Cardiac septum (tissue), 1 donor: Measurements from ENCODE around the gene ARHGEF37. TPM values are rescaled to one million over a fixed set of nuclear protein-coding genes. Genes with fewer than 3 reads are reported as not detected.
"Not testable (repeated sequence)": the region's sequence is repeated elsewhere in the genome, so short reads cannot be mapped to it uniquely, and the experiment has no call there.

Experiments
- DNase-seq: peaks from one replicate; pipeline ENCODE4 v3.0.0-alpha.2; 2020; ENCODE audit warnings: low spot score
- intact Hi-C: fragments of 100-400 bp; cut with DNase I; formaldehyde crosslinking; loops from one replicate; pipeline ENCODE4 v1.14.0; 2022
- total RNA-seq: library from RNA; stranded (reverse); fragmentation: NEBNext Ultra II Directional; extraction: Animal tissue kit (Norgen Biotek cat#: 25700); gene quantifications from one replicate; pipeline ENCODE4 v1.2.1, GENCODE V29; 2021
- donor health status: DM: no; HTN: no; CAD: no.

ARHGEF37 gene
- total RNA-seq, 1 donor from 2014 or later: 15.8 TPM

GRCh38 chr5:149561848-149562247, 19.4 kb upstream of the ARHGEF37 start:
- no peak for DNase-seq
- intact Hi-C loops: loop anchor here (5.0 kb wide), 1 partner anchor 180 kb away; no protein-coding TSS in a partner anchor

- no peak for DNase-seq
- intact Hi-C loops: loop anchor here (5.0 kb wide), 1 partner anchor 181 kb away; no protein-coding TSS in a partner anchor
These were observed 17.8 kb upstream of the ARHGEF37 start for GRCh38 chr5:149563466-149563865.

GRCh38 chr5:149564542-149565140, 16.7 kb upstream of the ARHGEF37 start:
- intact Hi-C loops: loop anchor here (2.0 to 5.0 kb wide), 4 partner anchors 53 to 248 kb away; no protein-coding TSS in a partner anchor
- DNase-seq: not testable (repeated sequence)

DNA sequence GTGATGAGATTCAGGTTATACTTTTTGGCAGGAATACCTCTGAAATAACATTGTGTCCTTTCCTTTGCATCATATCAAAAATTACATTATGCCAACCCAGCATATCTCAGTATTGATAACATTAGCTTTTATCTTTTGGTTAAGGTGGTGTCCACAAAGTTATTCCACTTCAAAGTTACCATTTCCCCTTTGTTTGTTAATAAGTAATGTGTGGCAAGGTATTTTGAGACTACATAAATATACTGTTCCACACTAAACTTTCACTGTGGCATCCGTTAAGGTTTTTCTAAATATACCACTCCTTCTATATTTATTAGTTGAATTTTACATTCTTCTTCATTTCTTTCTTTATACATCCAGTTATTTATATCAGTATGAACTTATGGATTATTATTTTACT, 14.1 kb upstream of the ARHGEF37 start:
- intact Hi-C loops: loop anchor here (5.0 kb wide), 2 partner anchors 50 to 200 kb away; no protein-coding TSS in a partner anchor
- DNase-seq: no peak

DNA sequence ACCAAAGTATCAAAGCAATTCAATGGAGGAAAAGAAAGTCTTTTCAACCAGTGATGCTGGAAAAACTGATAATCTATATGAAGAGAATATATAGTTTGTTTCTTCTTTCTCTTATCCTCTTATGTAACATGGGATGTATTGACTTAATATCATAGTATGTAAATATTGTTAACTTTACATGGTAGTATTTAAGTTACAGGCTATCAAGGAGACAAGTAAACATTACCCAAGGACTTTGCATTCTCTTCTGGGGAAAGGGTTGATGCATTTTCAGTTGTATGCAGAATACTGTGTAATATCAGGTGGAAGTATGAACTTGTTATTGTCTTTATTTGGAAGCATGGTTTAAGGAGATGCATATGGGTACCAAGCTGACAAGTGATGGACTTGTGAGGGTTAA, 9.1 kb upstream of the ARHGEF37 start:
- intact Hi-C loops: no loop called here
- DNase-seq: no peak

DNA sequence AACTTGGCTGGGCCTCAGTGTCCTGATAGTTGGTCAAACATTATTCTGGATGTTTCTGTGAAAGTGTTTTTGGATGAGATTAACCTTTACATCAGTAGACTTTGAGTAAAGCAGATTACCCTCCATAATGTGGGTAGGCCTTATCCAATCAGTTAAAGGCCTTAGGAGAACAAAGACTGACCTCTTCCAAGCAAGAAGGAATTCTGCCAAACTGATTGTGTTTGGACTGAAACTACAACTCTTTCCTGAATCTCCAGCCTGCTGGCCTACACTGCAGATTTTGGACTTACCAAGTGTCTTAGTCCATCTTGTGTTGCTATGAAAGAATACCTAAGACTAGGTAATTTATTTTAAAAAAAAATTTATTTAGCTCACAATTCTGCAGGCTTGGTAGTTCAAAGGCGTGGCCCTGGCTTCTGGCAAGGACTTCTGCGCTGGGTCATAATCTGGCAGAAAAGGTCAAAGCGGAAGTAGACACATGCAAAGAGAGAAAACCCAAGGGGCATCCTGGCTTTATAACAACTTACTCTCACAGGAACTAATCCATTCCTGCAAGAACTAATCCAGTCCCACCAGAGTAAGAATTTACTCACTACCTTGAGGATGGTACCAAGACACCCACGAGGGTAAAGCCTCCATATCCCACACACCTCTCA, 8.6 kb upstream of the ARHGEF37 start:
- DNase-seq: no peak
- intact Hi-C loops: no loop called here

DNA sequence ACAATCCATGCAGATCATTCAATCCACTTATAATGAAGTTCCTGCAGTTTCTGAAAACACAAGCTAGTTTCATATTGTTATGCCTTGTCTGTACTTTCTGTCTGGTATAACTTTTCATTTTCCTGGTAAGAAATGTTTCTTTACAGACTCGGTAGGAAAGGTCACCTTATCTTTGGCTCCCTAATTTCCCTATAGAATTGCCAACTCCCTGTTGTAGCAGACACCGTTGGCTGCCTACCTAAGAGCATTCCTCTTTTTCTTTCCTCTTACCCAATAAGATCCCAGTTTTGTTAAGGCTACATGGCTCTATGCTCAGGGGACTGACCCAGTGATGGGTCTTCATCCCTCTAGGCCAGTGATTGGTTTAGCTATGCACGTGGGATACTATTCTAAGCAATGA, 6.2 kb upstream of the ARHGEF37 start:
- intact Hi-C loops: no loop called here

GRCh38 chr5:149576021-149576420, 5.3 kb upstream of the ARHGEF37 start:
- intact Hi-C loops: no loop called here
- no peak for DNase-seq

More for the DNA sequence above, 6.2 kb upstream of the ARHGEF37 start:
- DNase-seq: no peak

DNA sequence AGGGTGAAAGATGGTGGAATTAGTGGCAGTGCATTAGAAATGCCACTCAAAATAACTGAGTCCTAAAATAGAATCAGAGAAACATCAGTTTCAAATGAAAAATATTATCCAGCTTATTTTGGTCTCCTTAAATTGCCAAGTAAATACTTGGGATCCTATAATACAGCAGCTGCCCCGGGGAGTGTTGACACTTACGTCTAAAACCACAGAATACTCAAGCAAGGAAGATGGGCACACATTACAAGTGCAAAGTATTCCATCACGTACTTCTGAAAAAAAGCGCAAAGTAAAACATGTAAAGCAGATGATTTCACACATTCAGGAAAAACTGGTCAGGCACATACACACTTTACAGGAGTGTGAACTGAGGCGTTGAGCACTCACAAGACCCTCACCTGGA, 2.4 kb upstream of the ARHGEF37 start:
- no peak for DNase-seq
- intact Hi-C loops: no loop called here

DNA sequence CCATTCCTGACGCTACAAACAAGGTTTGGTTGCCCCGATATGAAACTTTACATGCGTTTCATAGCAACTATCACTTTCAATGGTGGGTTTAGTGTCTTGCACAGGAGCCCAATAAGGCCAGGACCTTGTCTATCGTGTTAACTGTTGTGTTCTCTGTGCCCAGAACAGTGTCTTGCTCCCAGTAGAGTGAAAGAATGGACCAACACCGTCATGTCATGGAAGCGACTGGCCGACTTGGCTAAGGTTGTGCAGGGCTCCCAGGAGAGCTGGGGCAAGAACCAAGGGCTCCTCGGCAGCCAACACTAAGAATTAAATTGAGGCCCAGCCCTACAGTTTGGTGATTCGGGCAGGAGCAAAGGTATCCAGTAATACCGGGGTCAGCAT, 498 bp upstream of the ARHGEF37 start:
- no peak for DNase-seq
- intact Hi-C loops: loop anchor here (5.0 kb wide), 1 partner anchor 37 kb away; no protein-coding TSS in a partner anchor

DNA sequence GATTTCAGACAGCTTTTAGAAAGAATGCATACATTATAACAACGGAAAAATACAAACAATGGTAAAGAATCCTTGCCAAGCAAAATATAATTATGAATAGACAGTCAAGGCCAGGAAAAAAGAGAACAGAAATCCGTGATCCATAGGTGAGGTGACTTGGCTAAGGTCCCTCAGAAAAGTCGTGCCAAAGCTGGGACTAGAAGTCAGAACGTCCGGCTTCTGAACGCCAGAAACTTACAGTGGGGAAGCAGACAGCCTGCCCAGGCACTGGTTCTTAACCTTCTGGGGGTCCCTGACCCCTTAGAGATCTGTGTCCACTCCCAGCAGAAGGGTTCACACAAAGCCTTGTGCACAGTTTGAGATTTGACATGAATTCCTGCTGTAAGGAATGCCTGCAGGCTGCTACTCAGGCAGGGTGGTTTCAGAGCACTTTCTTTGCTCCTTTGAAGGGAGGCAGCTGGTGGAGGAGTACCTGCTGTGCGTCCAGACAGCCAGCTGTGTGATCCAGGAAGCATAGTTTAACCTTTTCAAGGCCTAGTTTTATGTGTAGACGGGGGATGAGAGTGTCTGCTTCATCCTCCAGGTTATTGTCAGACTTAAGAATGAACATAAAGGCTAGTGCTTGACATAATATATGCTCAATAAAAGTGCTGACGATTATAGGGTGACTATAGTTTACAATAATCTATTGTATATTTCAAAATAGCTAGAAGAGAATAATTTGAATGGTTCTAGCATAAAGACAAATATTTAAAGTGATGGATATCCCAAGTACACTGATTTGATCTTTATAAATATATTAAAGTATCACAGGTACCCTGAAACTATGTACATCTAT, 852 bp downstream of the ARHGEF37 start:
- DNase-seq: no peak
- intact Hi-C loops: loop anchor here (5.0 kb wide), 1 partner anchor 35 kb away; no protein-coding TSS in a partner anchor

DNA sequence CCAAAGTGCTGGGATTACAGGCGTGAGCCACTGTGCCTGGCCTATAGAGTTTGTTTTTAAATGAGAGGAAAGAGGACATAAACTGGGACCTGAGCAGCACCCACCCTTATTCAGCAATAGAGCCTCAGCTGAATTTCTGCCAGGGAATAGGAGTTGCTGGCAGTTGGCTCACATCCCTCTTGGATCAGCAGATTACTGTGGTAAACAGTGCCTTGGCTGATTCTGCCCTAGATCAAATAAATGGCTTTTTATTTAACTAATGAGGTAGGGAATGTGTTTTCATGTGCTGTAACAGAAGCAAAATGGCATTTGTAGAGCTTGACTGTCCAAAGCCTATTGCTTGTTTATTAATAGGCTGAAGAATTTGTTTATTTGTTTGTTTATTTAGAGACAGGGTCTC, 2.1 kb downstream of the ARHGEF37 start:
- intact Hi-C loops: loop anchor here (5.0 kb wide), 1 partner anchor 34 kb away; no protein-coding TSS in a partner anchor
- no peak for DNase-seq

GRCh38 chr5:149584121-149584520, 2.8 kb downstream of the ARHGEF37 start:
- no peak for DNase-seq
- intact Hi-C loops: loop anchor here (5.0 kb wide), 1 partner anchor 33 kb away; no protein-coding TSS in a partner anchor

- no peak for DNase-seq
- intact Hi-C loops: no loop called here
These were observed 4.6 kb downstream of the ARHGEF37 start for GRCh38 chr5:149585910-149586309.

DNA sequence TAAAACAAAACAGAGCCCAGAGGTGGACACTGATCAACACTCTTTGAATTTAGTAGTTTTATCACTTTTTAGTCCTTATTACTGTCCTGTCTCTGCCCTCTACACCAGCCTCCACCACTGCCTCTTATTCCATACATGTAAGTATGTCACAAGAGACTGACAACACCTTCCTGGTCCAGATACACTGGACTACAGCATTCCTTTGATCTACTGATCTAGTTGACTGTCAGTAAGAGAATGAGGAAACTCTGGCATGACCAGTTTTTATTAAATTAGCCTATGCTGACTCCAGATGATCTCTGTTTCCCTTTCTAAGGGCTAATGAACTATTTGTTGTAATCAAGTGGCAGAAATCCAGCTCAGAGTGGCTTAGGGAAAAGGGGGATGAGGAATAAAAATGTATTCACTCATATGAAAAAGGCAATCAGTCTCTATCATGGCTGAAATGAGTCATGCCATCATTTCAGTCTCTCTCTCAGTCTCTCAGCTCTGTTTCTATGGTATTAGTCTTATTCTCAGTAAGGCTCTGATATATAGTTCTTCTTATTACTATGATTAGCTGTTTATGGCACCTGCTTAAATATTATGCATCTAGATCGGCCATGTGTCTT, 5.5 kb downstream of the ARHGEF37 start:
- DNase-seq: no peak
- intact Hi-C loops: no loop called here

DNA sequence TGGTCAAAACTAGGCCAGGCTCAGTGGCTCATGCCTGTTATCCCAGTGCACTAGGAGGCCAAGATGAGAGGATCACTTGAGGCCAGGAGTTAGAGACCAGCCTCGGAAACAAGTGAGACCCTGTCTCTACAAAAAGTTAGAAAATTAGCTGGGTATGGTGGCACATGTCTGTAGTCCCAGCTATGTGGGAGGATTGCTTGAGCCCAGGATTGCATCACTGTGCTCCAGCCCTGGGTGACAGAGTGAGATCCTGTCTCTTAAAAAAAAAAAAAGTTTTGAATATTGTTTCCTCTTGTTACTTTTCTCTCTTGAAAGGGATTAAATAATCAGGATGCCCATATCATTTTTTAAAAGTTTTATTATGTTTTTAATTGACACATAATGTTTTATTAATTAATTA, 7.6 kb downstream of the ARHGEF37 start:
- intact Hi-C loops: no loop called here
- no peak for DNase-seq

DNA sequence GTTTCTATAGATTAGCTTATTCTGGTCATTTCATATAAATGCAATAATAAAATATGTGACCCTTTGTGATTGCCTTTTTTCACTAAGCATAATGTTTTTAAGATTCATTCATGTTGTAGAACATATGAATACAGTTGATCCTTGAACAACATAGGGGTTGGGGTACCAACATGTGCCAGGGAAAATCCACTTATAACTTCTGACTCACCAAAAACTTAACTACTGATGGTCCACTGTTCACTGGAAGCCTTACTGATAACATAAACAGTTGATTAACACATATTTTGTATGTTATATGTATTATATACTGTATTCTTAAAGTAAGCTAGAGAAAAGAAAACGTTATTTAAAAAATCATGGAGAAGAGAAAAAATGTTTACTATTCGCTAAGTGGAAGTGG, 12.1 kb downstream of the ARHGEF37 start:
- intact Hi-C loops: no loop called here
- no peak for DNase-seq

DNA sequence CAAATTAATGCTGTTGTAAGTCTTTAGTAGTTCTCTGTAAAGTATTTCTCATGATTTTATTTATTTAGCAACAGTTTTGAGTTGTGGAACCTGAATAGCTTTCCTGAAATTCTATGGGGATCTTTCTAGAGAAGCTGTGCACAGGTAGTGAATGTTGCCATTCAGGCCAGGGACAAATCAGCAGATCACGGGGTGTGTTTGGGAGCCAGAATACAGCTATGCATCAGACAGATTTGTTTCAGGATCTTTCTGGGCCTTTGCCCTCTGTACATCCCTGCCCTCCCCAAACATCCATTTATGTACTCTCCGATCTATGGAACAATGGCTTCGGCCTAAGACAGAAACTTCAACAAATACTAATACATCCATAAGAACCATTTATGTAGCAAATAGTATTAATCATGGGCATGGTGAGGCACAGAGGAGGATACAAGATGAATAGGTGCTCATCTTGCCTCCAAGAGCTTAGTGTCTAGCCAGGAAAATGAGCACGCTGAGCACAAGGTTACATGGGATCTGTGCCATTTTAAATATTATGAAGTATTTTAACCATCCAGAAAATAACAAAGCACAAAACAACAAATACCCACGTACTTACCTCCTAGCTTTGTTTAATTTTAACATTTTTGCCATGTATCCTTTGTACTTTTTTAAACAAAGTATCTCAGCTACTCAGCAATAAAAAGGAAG, 13.1 kb downstream of the ARHGEF37 start:
- intact Hi-C loops: no loop called here
- no peak for DNase-seq

DNA sequence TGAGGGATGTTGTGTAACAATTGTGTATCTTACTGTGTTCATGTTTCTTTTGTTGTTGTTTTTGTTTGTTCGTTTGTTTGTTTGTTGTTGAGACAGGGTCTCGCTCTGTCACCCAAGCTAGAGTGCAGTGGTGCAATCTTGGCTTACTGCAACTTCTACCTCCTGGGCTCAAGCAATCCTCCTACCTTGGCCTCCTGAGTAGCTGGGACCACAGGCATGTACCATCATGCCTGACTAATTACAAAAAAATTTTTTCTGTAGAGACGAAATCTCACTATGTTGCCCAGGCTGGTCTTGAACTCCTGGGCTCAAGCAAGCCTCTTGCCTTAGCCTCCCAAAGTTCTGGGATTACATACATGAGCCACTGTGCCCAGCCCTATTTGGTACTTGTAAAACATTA, 13.8 kb downstream of the ARHGEF37 start:
- intact Hi-C loops, DNase-seq: not testable (repeated sequence)
